HL-60 (cell line): ENCODE data around the gene HOXD4.

Source experiments
- DNase-seq, 2 experiments: peaks; one replicate each; pipeline ENCODE4 v3.0.0-alpha.2; 2010 to 2020; ENCODE audit warnings: low read depth in 1 of 2, low spot score in 1 of 2
- H3K27ac ChIP-seq: fragments of 250-450 bp; sonication (Bioruptor Pico); replicated peaks from 2 replicates; pipeline ENCODE4 v1.5.1; 2020; ENCODE audit warnings: mild to moderate bottlenecking, moderate library complexity
- H3K27me3 ChIP-seq: fragments of 250-450 bp; sonication (Bioruptor Pico); 2 replicates; pipeline ENCODE4 v1.5.1; 2021; ENCODE audit warnings: mild to moderate bottlenecking, moderate library complexity; ENCODE audit not compliant: insufficient read depth, poor library complexity, severe bottlenecking
- H3K4me3 ChIP-seq: replicated peaks from 2 replicates; pipeline ENCODE4 v1.5.1; 2011; ENCODE audit warnings: mild to moderate bottlenecking, control low read depth, low read length; ENCODE audit not compliant: insufficient read depth
- CTCF ChIP-seq: IDR thresholded peaks from one replicate; pipeline ENCODE4 v1.5.1; 2011; ENCODE audit warnings: low read length, control low read depth, inconsistent platforms; ENCODE audit not compliant: insufficient read depth
- GABPA ChIP-seq: IDR thresholded peaks from 2 replicates; pipeline ENCODE4 v1.6.1; 2012; ENCODE audit warnings: low read depth
- POLR2AphosphoS5 ChIP-seq: IDR thresholded peaks from 2 replicates; pipeline ENCODE4 v1.6.1; 2012; ENCODE audit warnings: low read depth
- REST ChIP-seq: IDR thresholded peaks from 2 replicates; pipeline ENCODE4 v1.6.1; 2012; ENCODE audit warnings: low read depth; ENCODE audit not compliant: insufficient replicate concordance
- SPI1 ChIP-seq: IDR thresholded peaks from 2 replicates; pipeline ENCODE4 v1.6.1; 2012; ENCODE audit warnings: low read depth, mild to moderate bottlenecking, borderline replicate concordance

Gene HOXD4

GRCh38 chr2:176128172-176128981 is 23.0 kb upstream of the HOXD4 start:
- Histone ChIP-seq H3K27ac (no peak overlapping the region), H3K27me3 (peaks cover 88% of the 10 kb centered on the region), H3K4me3 (no peak overlapping the region)
- no peak for TF ChIP-seq GABPA
- no peak for TF ChIP-seq POLR2AphosphoS5
- TF ChIP-seq REST, result no peak
- TF ChIP-seq SPI1, result no peak
- TF ChIP-seq CTCF, result no peak
- peak in 1 of 2 experiments; percentile 30 for DNase-seq

- 0 out of 2 replicates have a peak within 1 kb of the TSS, but pooled peaks have one; percentile 14 for H3K4me3 ChIP-seq
- H3K27ac ChIP-seq, result no peak within 1 kb of the TSS
- TF ChIP-seq POLR2AphosphoS5 (no peak), REST (no peak), GABPA (no peak), SPI1 (no peak), CTCF (no peak)
- no peak for DNase-seq
- H3K27me3 ChIP-seq, result peaks cover 84% of the 10 kb centered on the region
These were observed 22.2 kb upstream of the HOXD4 start, which contains the start of gene HOXD8 for GRCh38 chr2:176128982-176129796. TSS of gene HOXD8 (plus strand) at chr2:176129705. CDS start at chr2:176130367, 662 bp downstream.

DNA sequence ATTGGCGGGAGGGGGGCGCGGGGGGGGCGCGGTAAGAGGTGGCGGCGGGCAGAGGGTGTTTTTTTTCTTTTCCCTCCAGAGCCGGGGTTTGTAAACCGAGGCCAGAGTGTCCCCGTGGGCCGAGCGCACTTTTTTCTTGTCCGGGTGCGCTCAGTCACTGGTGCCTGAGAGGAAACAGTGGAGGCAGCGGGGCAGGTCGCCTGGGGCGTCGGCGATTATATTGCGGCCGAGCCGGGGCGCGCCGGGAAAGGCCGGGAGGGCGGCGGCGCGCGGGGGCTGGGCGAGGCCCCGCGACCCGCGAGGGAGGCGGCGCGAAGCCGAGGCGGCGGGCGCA is 21.6 kb upstream of the HOXD4 start:
- Histone ChIP-seq H3K4me3 (no peak overlapping the region), H3K27ac (no peak overlapping the region), H3K27me3 (peaks cover 83% of the 10 kb centered on the region)
- no peak for DNase-seq
- TF ChIP-seq POLR2AphosphoS5, result no peak
- TF ChIP-seq SPI1, result no peak
- no peak for TF ChIP-seq CTCF
- TF ChIP-seq GABPA, result no peak
- no peak for TF ChIP-seq REST
